Peyer's patch (tissue), 4 donors: ENCODE measurements around the gene DDR1. TPM values are rescaled to one million over a fixed set of nuclear protein-coding genes. Genes with fewer than 3 reads are reported as not detected.

Source experiments
- DNase-seq, 3 donors: peaks; one replicate each; pipeline ENCODE4 v3.0.0-alpha.2; 2017 to 2019
- H3K27ac ChIP-seq, 4 donors: fragments of 200-600 bp; sonication (generic); one replicate each; pipeline ENCODE4 v1.5.1; 2016 to 2019
- H3K27me3 ChIP-seq, 2 donors: fragments of 200-600 bp; sonication (generic); one replicate each; pipeline ENCODE4 v1.5.1; 2019
- H3K36me3 ChIP-seq, 3 donors: fragments of 200-600 bp; sonication (generic); one replicate each; pipeline ENCODE4 v1.5.1; 2016 to 2019
- H3K4me1 ChIP-seq, 4 donors: fragments of 200-600 bp; sonication (generic); one replicate each; pipeline ENCODE4 v1.5.1; 2016 to 2019
- H3K4me3 ChIP-seq, 4 donors: fragments of 200-600 bp; sonication (generic); 1 replicate in 3 of 4; 2 replicates in 1 of 4; pipeline ENCODE4 v1.5.1; 2016 to 2019; ENCODE audit warnings: mild to moderate bottlenecking in 1 of 4
- H3K9me3 ChIP-seq, 4 donors: fragments of 200-600 bp; sonication (generic); one replicate each; pipeline ENCODE4 v1.5.1; 2016 to 2019; ENCODE audit warnings: mild to moderate bottlenecking in 1 of 4
- CTCF ChIP-seq, 6 experiments: fragments of 450-650 bp in 4 of 6; fragments of 200-600 bp in 2 of 6; sonication (generic) in 1 of 6; IDR thresholded peaks; one replicate each; pipeline ENCODE4 v1.5.1; 2017 to 2019; ENCODE audit warnings: antibody characterized with exemption in 6 of 6, mild to moderate bottlenecking in 3 of 6, moderate library complexity in 1 of 6
- POLR2A ChIP-seq, 2 donors: fragments of 450-650 bp; IDR thresholded peaks; one replicate each; pipeline ENCODE4 v1.5.1; 2017; ENCODE audit warnings: antibody characterized with exemption in 2 of 2, mild to moderate bottlenecking in 2 of 2, moderate library complexity in 2 of 2
- total RNA-seq, 4 donors: library from RNA; depleted of rRNA; stranded (reverse); fragments of >200 nt; gene quantifications; one replicate each; pipeline ENCODE4 v1.1.0, GENCODE V29; 2016

DDR1 gene
- total RNA-seq, 4 donors from 2014 or later: 70.1 to 166 (median 143) TPM

GRCh38 chr6:30931272-30931671 lies 47.0 kb downstream of the DDR1 start:
- no peaks in the 10 kb centered on the region for H3K4me1 ChIP-seq
- H3K9me3 ChIP-seq: peaks cover 0 to 5% (median 0%) of the 10 kb centered on the region in 4 donors
- DNase-seq: no peak
- H3K27ac ChIP-seq: no peak overlapping the region
- no peaks in the 10 kb centered on the region for H3K27me3 ChIP-seq
- no peak overlapping the region for H3K4me3 ChIP-seq
- H3K36me3 ChIP-seq: peaks cover 0 to 6% (median 0%) of the 10 kb centered on the region in 3 donors
- TF ChIP-seq POLR2A (IDR thresholded peaks at IDR 0.05): no peak
- TF ChIP-seq CTCF (IDR thresholded peaks at IDR 0.05): no peak

- Histone ChIP-seq H3K36me3 (no peaks in the 10 kb centered on the region), H3K4me3 (no peak within 1 kb of the TSS), H3K4me1 (no peaks in the 10 kb centered on the region), H3K9me3 (peaks cover 0 to 5% (median 0%) of the 10 kb centered on the region in 4 donors), H3K27me3 (no peaks in the 10 kb centered on the region), H3K27ac (no peak within 1 kb of the TSS)
- no peak for DNase-seq
- TF ChIP-seq POLR2A (IDR thresholded peaks at IDR 0.05) (no peak), CTCF (IDR thresholded peaks at IDR 0.05) (no peak)
These were observed 47.8 kb downstream of the DDR1 start, which contains the start of gene SFTA2 for GRCh38 chr6:30931969-30932645. TSS of gene SFTA2 (minus strand) at chr6:30932170. CDS start at chr6:30932096, 74 bp downstream.

GRCh38 chr6:30932665-30933365 lies 48.5 kb downstream of the DDR1 start:
- peaks cover 0 to 5% (median 0%) of the 10 kb centered on the region in 4 donors for H3K9me3 ChIP-seq
- TF ChIP-seq CTCF (IDR thresholded peaks at IDR 0.05) (no peak), POLR2A (IDR thresholded peaks at IDR 0.05) (no peak)
- no peaks in the 10 kb centered on the region for H3K4me1 ChIP-seq
- H3K27ac ChIP-seq: no peak overlapping the region
- DNase-seq: no peak
- H3K27me3 ChIP-seq: no peaks in the 10 kb centered on the region
- H3K4me3 ChIP-seq: no peak overlapping the region
- no peaks in the 10 kb centered on the region for H3K36me3 ChIP-seq

- no peak for DNase-seq
- no peak overlapping the region for H3K4me3 ChIP-seq
- H3K27me3 ChIP-seq: no peaks in the 10 kb centered on the region
- no peak overlapping the region for H3K27ac ChIP-seq
- TF ChIP-seq CTCF (IDR thresholded peaks at IDR 0.05): no peak
- no peaks in the 10 kb centered on the region for H3K4me1 ChIP-seq
- H3K36me3 ChIP-seq: no peaks in the 10 kb centered on the region
- H3K9me3 ChIP-seq: no peaks in the 10 kb centered on the region
These were observed 50.7 kb downstream of the DDR1 start for GRCh38 chr6:30935018-30935417.

- Histone ChIP-seq H3K36me3 (no peaks in the 10 kb centered on the region), H3K4me1 (no peaks in the 10 kb centered on the region), H3K4me3 (no peak overlapping the region), H3K27ac (no peak overlapping the region), H3K27me3 (no peaks in the 10 kb centered on the region), H3K9me3 (no peaks in the 10 kb centered on the region)
- no peak for DNase-seq
- no peak for TF ChIP-seq CTCF (IDR thresholded peaks at IDR 0.05)
- TF ChIP-seq POLR2A (IDR thresholded peaks at IDR 0.05): no peak
These were observed 52.9 kb downstream of the DDR1 start for GRCh38 chr6:30937265-30937664.
